CD4-positive, alpha-beta T cell (primary cell): ENCODE results near the gene ATP1A2. TPM values are rescaled to one million over a fixed set of nuclear protein-coding genes. Genes with fewer than 3 reads are reported as not detected.

Experiments
- ATAC-seq: fragments of 200-7000 bp; cut with Tn5 transposase; one replicate; pipeline ENCODE4 v1.10.0; 2022; ENCODE audit warnings: mild to moderate bottlenecking; ENCODE audit not compliant: poor library complexity
- CTCF ChIA-PET: fragments of 350-600 bp; sonication (Branson Sonifier 250); formaldehyde crosslinking; loops from one replicate; lab custom pipeline; 2021; ENCODE audit warnings: antibody characterized with exemption, inconsistent platforms; lab: Charles Lee
- POLR2A ChIA-PET: fragments of 350-600 bp; sonication (Branson Sonifier 250); formaldehyde crosslinking; loops from one replicate; lab custom pipeline; 2021; ENCODE audit warnings: antibody characterized with exemption, inconsistent platforms; lab: Charles Lee
- DNase-seq, 14 experiments: peaks; one replicate each; pipeline ENCODE4 v3.0.0-alpha.2; 2013 to 2020; ENCODE audit warnings: mixed read lengths in 2 of 14
- H3K27ac ChIP-seq, 2 donors: one replicate each; pipeline versions ENCODE4 v1.5.1 to v1.7.0; 2013; ENCODE audit warnings: low read length in 2 of 2, low read depth in 1 of 2, mild to moderate bottlenecking in 1 of 2
- H3K27me3 ChIP-seq, 2 experiments: 1 replicate in 1 of 2; 2 replicates in 1 of 2; pipeline versions ENCODE4 v1.6.1 to v1.7.0; 2013; ENCODE audit warnings: low read length in 2 of 2, control low read depth in 1 of 2, mild to moderate bottlenecking in 1 of 2, moderate library complexity in 1 of 2; ENCODE audit not compliant: insufficient read depth in 2 of 2, control insufficient read depth in 1 of 2
- H3K36me3 ChIP-seq: one replicate; pipeline ENCODE4 v1.6.1; 2013; ENCODE audit warnings: low read length, control low read depth; ENCODE audit not compliant: insufficient read depth
- H3K4me1 ChIP-seq: one replicate; pipeline ENCODE4 v1.6.1; 2013; ENCODE audit warnings: low read length, control low read depth; ENCODE audit not compliant: insufficient read depth
- H3K4me3 ChIP-seq: one replicate; pipeline ENCODE4 v1.5.1; 2013; ENCODE audit warnings: mild to moderate bottlenecking, low read length, moderate library complexity
- H3K9me3 ChIP-seq, 2 experiments: 1 replicate in 1 of 2; 2 replicates in 1 of 2; pipeline versions ENCODE4 v1.6.1 to v1.7.0; 2013; ENCODE audit warnings: low read length in 2 of 2, mild to moderate bottlenecking in 2 of 2, control low read depth in 1 of 2, moderate library complexity in 1 of 2; ENCODE audit not compliant: control insufficient read depth in 1 of 2, insufficient read depth in 1 of 2
- H3K27ac Mint-ChIP-seq: one replicate; pipeline ENCODE4 v1.8.0; 2020; ENCODE audit warnings: mixed read lengths
- H3K27me3 Mint-ChIP-seq: one replicate; pipeline ENCODE4 v1.8.0; 2021; ENCODE audit warnings: mixed read lengths
- H3K36me3 Mint-ChIP-seq: one replicate; pipeline ENCODE4 v1.8.0; 2021; ENCODE audit warnings: low read depth, mixed read lengths
- H3K4me1 Mint-ChIP-seq: one replicate; pipeline ENCODE4 v1.8.0; 2021; ENCODE audit warnings: low read depth, mixed read lengths
- H3K4me3 Mint-ChIP-seq: one replicate; pipeline ENCODE4 v1.8.0; 2020; ENCODE audit warnings: mild to moderate bottlenecking, mixed read lengths
- H3K9me3 Mint-ChIP-seq: one replicate; pipeline ENCODE4 v1.8.0; 2020; ENCODE audit warnings: mixed read lengths
- intact Hi-C, 2 experiments: fragments of 100-400 bp; cut with DNase I in 1 of 2; cut with micrococcal nuclease in 1 of 2; formaldehyde crosslinking; loops; one replicate each; pipeline versions ENCODE4 v1.15.1 to v1.9.0; 2023 to 2025; cut with DNase I, micrococcal nuclease
- total RNA-seq, 174 experiments: library from RNA in 2 of 174; stranded (reverse) in 2 of 174; gene quantifications; one replicate each; pipeline ENCODE4 v1.2.3 and lab custom pipeline; 2021 to 2026
- TF ChIP-seq, protein P1 (sequence below): fragments of 200-600 bp; IDR thresholded peaks from one replicate; pipeline ENCODE4 v1.8.0; 2022; ENCODE audit warnings: antibody characterized with exemption, mild to moderate bottlenecking

The ATP1A2 gene
- total RNA-seq, 2 experiments from 2014 or later, result not detected

- Histone ChIP-seq H3K9me3 (no peaks in the 10 kb centered on the region), H3K4me3 (no peak overlapping the region), H3K4me1 (peaks cover 32% of the 10 kb centered on the region), H3K27ac (no peak overlapping the region), H3K36me3 (peaks cover 76% of the 10 kb centered on the region), H3K27me3 (no peaks in the 10 kb centered on the region)
- ChIA-PET POLR2A (no interaction called here), CTCF (no interaction called here)
- H3K9me3 Mint-ChIP-seq, result no peaks in the 10 kb centered on the region
- H3K27me3 Mint-ChIP-seq, result no peaks in the 10 kb centered on the region
- H3K27ac Mint-ChIP-seq, result no peak overlapping the region
- TF ChIP-seq, protein P1, sequence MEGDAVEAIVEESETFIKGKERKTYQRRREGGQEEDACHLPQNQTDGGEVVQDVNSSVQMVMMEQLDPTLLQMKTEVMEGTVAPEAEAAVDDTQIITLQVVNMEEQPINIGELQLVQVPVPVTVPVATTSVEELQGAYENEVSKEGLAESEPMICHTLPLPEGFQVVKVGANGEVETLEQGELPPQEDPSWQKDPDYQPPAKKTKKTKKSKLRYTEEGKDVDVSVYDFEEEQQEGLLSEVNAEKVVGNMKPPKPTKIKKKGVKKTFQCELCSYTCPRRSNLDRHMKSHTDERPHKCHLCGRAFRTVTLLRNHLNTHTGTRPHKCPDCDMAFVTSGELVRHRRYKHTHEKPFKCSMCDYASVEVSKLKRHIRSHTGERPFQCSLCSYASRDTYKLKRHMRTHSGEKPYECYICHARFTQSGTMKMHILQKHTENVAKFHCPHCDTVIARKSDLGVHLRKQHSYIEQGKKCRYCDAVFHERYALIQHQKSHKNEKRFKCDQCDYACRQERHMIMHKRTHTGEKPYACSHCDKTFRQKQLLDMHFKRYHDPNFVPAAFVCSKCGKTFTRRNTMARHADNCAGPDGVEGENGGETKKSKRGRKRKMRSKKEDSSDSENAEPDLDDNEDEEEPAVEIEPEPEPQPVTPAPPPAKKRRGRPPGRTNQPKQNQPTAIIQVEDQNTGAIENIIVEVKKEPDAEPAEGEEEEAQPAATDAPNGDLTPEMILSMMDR, result no peak
- ATAC-seq (no peak), DNase-seq (no peak)
- H3K4me3 Mint-ChIP-seq, result no peak overlapping the region
- peaks cover 36% of the 10 kb centered on the region for H3K4me1 Mint-ChIP-seq
- peaks cover 82% of the 10 kb centered on the region for H3K36me3 Mint-ChIP-seq
- intact Hi-C loops, result no loop called here
These were observed 23.8 kb upstream of the ATP1A2 start for GRCh38 chr1:160091666-160092223.

- H3K36me3 ChIP-seq, result peaks cover 69% of the 10 kb centered on the region
- H3K9me3 ChIP-seq, result no peaks in the 10 kb centered on the region
- H3K27me3 ChIP-seq, result no peaks in the 10 kb centered on the region
- peaks cover 40% of the 10 kb centered on the region for H3K4me1 ChIP-seq
- no peak overlapping the region for H3K27ac Mint-ChIP-seq
- no peaks in the 10 kb centered on the region for H3K9me3 Mint-ChIP-seq
- H3K4me1 Mint-ChIP-seq, result peaks cover 44% of the 10 kb centered on the region
- TF ChIP-seq, protein P1, result no peak
- no peak overlapping the region for H3K4me3 Mint-ChIP-seq
- H3K4me3 ChIP-seq, result no peak overlapping the region
- no peak overlapping the region for H3K27ac ChIP-seq
- intact Hi-C loops, result no loop called here
- peaks cover 81% of the 10 kb centered on the region for H3K36me3 Mint-ChIP-seq
- H3K27me3 Mint-ChIP-seq, result no peaks in the 10 kb centered on the region
- POLR2A ChIA-PET, result no interaction called here
- DNase-seq, result no peak
- CTCF ChIA-PET, result interaction anchor here (1.1 kb wide), 1 partner anchor 9 kb away, joined by 3 read pairs; no protein-coding TSS in a partner anchor
- ATAC-seq, result no peak
These were observed 23.0 kb upstream of the ATP1A2 start for GRCh38 chr1:160092366-160093068.

DNA sequence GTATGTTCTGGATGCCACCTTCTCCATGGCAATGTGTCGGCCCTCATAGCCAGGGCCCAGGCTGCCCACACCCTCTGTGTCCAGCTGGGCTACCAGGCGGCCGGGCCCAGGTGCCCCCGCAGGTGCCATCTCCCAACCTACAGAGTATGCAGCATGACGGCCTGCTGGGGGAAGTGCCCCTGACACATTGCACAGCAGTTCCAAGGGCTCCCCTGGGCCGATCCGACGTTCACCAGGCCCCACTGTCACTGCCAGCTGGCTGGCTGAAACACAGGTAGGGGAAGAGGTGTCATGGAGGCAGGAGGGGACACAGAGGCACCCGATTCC is 22.5 kb upstream of the ATP1A2 start:
- ChIA-PET POLR2A (no interaction called here), CTCF (interaction anchor here (1.0 to 1.1 kb wide), 2 partner anchors 7 to 9 kb away, joined by 3 read pairs; no protein-coding TSS in a partner anchor)
- Mint-ChIP-seq H3K36me3 (peaks cover 84% of the 10 kb centered on the region), H3K27me3 (no peaks in the 10 kb centered on the region), H3K4me3 (no peak overlapping the region), H3K4me1 (peaks cover 48% of the 10 kb centered on the region), H3K27ac (no peak overlapping the region), H3K9me3 (no peaks in the 10 kb centered on the region)
- Histone ChIP-seq H3K27ac (no peak overlapping the region), H3K27me3 (no peaks in the 10 kb centered on the region), H3K4me3 (no peak overlapping the region), H3K9me3 (no peaks in the 10 kb centered on the region), H3K4me1 (peaks cover 45% of the 10 kb centered on the region), H3K36me3 (peaks cover 69% of the 10 kb centered on the region)
- TF ChIP-seq, protein P1, result no peak
- ATAC-seq, result no peak
- intact Hi-C loops, result no loop called here
- no peak for DNase-seq
